ENCODE data around the gene H3-3A. TPM values are rescaled to one million over a fixed set of nuclear protein-coding genes. Genes with fewer than 3 reads are reported as not detected.

The H3-3A gene
- total and polyA plus RNA-seq, 10 of the 15 experiments (the other 5 are each of a cell fraction or from before 2014, with no cell fraction given) = 215 to 486 (median 393) TPM

GRCh38 chr1:226100436-226101391 lies 38.2 kb downstream of the H3-3A start:
- WGBS (ENCODE audit: insufficient coverage, insufficient replicate concordance, low lambda C conversion rate, missing lambda C conversion rate) = 1% methylated on average over 26 of the region's 32 CpGs
- Histone ChIP-seq H4K20me1 (ENCODE audit: control insufficient read depth, insufficient read depth) (no peaks in the 10 kb centered on the region), H3K9me3 (replicated peaks; ENCODE audit: control insufficient read depth, insufficient read depth, low read length) (no peaks in the 10 kb centered on the region), H3K36me3 (ENCODE audit: control insufficient read depth in 2 of 2, insufficient read depth in 2 of 2, low read length in 1 of 2) (no peaks in the 10 kb centered on the region), H3K79me2 (ENCODE audit: control insufficient read depth, insufficient read depth, low read length) (no peaks in the 10 kb centered on the region), H3K4me3 (peak overlapping the region; percentile 53), H3K27ac (ENCODE audit: control insufficient read depth, insufficient read depth) (no peak overlapping the region), H3K4me2 (ENCODE audit: control insufficient read depth, insufficient read depth) (peak overlapping the region; percentile 89), H2AFZ (ENCODE audit: control insufficient read depth, low read depth, low read length) (peak overlapping the region; percentile 86), H3K4me1 (ENCODE audit: control insufficient read depth, insufficient read depth, low read length) (peaks cover 10% of the 10 kb centered on the region; the same call in 1 of the 2 replicates), H3K9ac (ENCODE audit: control insufficient read depth, insufficient read depth, low read length) (peak overlapping the region; percentile 47), H3K27me3 (replicated peaks in 1 of 2; ENCODE audit: control insufficient read depth in 2 of 2, insufficient read depth in 2 of 2, low read length in 1 of 2) (no peaks in the 10 kb centered on the region)
- BruUV-seq (replicated peaks) = no TSS peak
- ChIA-PET POLR2A (interaction anchor here (0.7 to 1.5 kb wide), 4 partner anchors 8 to 101 kb away, joined by 3 to 5 read pairs (median 3); partner anchors contain the start of gene SDE2), RAD21 (ENCODE audit: unreplicated experiment) (interaction anchor here (1.3 to 2.2 kb wide), 2 partner anchors 36 to 38 kb away, joined by 5 to 6 read pairs; partner anchors contain the start of gene H3-3A), CTCF (interaction anchor here (1.4 to 1.7 kb wide), 2 partner anchors 36 to 114 kb away, joined by 5 to 6 read pairs; no protein-coding TSS in a partner anchor), SMC1A (ENCODE audit: uncharacterized antibody, unreplicated experiment) (interaction anchor here (0.6 to 2.4 kb wide), 4 partner anchors 10 to 122 kb away, joined by 4 to 13 read pairs (median 5); no protein-coding TSS in a partner anchor)
- in situ Hi-C loops (cut with MboI) (no loop called here), intact Hi-C loops (cut with micrococcal nuclease; ENCODE audit: unreplicated experiment) (no loop called here)
- no peak for DNase-seq (ENCODE audit: low read depth, low spot score)
- FAIRE-seq = no peak
- peak; percentile 79 for ATAC-seq
- TF ChIP-seq SMAD5 (IDR thresholded peaks at IDR 0.05; ENCODE audit: low read depth) = no peak
- no peak for TF ChIP-seq IRF3 (IDR thresholded peaks at IDR 0.05)
- no peak for TF ChIP-seq MLLT1 (IDR thresholded peaks at IDR 0.05)
- TF ChIP-seq ZSCAN29 (IDR thresholded peaks at IDR 0.05) = no peak
- TF ChIP-seq BCLAF1 (IDR thresholded peaks at IDR 0.05) = no peak
- TF ChIP-seq DPF2 (IDR thresholded peaks at IDR 0.05) = no peak
- TF ChIP-seq, protein P1, sequence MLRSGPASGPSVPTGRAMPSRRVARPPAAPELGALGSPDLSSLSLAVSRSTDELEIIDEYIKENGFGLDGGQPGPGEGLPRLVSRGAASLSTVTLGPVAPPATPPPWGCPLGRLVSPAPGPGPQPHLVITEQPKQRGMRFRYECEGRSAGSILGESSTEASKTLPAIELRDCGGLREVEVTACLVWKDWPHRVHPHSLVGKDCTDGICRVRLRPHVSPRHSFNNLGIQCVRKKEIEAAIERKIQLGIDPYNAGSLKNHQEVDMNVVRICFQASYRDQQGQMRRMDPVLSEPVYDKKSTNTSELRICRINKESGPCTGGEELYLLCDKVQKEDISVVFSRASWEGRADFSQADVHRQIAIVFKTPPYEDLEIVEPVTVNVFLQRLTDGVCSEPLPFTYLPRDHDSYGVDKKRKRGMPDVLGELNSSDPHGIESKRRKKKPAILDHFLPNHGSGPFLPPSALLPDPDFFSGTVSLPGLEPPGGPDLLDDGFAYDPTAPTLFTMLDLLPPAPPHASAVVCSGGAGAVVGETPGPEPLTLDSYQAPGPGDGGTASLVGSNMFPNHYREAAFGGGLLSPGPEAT (IDR thresholded peaks at IDR 0.05; ENCODE audit: low read depth) = no peak
- TF ChIP-seq EP300 (IDR thresholded peaks at IDR 0.05; ENCODE audit: borderline replicate concordance in 1 of 2, control insufficient read depth in 1 of 2, low read depth in 2 of 2, low read length in 2 of 2) = no peak
- no peak for TF ChIP-seq PKNOX1 (IDR thresholded peaks at IDR 0.05)
- TF ChIP-seq SKIL (IDR thresholded peaks at IDR 0.05; ENCODE audit: low read depth, poor library complexity, severe bottlenecking) = no peak

Data from GM12878 (cell line).